Measurements from ENCODE around the gene RELN.

RELN gene

GRCh38 chr7:103637094-103637493 lies 352.4 kb downstream of the RELN start:
- in situ Hi-C loops (cut with HindIII; ENCODE audit: low sequenced_read_pairs): no loop called here
- H3K4me3 ChIP-seq (ENCODE audit: low read depth, low read length): no peak overlapping the region
- no peak for TF ChIP-seq CTCF (IDR thresholded peaks at IDR 0.05; ENCODE audit: low read depth, low read length)
- DNase-seq (ENCODE audit: low read depth, low spot score): peak; percentile 87

- peak; percentile 35 for DNase-seq (ENCODE audit: low read depth, low spot score)
- TF ChIP-seq CTCF (IDR thresholded peaks at IDR 0.05; ENCODE audit: low read depth, low read length): no peak
- H3K4me3 ChIP-seq (ENCODE audit: low read depth, low read length): no peak overlapping the region
- in situ Hi-C loops (cut with HindIII; ENCODE audit: low sequenced_read_pairs): no loop called here
Measured at GRCh38 chr7:103636153-103636552, 353.3 kb downstream of the RELN start.

- DNase-seq (ENCODE audit: low read depth, low spot score): peak; percentile 30
- in situ Hi-C loops (cut with HindIII; ENCODE audit: low sequenced_read_pairs): no loop called here
- H3K4me3 ChIP-seq (ENCODE audit: low read depth, low read length): no peak overlapping the region
- TF ChIP-seq CTCF (IDR thresholded peaks at IDR 0.05; ENCODE audit: low read depth, low read length): no peak
Measured at GRCh38 chr7:103632972-103633371, 356.5 kb downstream of the RELN start.

GRCh38 chr7:103632005-103632639 lies 357.3 kb downstream of the RELN start:
- TF ChIP-seq CTCF (IDR thresholded peaks at IDR 0.05; ENCODE audit: low read depth, low read length): no peak
- in situ Hi-C loops (cut with HindIII; ENCODE audit: low sequenced_read_pairs): no loop called here
- DNase-seq (ENCODE audit: low read depth, low spot score): no peak
- H3K4me3 ChIP-seq (ENCODE audit: low read depth, low read length): no peak overlapping the region

- no peak for DNase-seq (ENCODE audit: low read depth, low spot score)
- H3K4me3 ChIP-seq (ENCODE audit: low read depth, low read length): no peak overlapping the region
- no peak for TF ChIP-seq CTCF (IDR thresholded peaks at IDR 0.05; ENCODE audit: low read depth, low read length)
- in situ Hi-C loops (cut with HindIII; ENCODE audit: low sequenced_read_pairs): no loop called here
Measured at GRCh38 chr7:103630318-103630717, 359.1 kb downstream of the RELN start.

GRCh38 chr7:103628742-103629141 lies 360.7 kb downstream of the RELN start:
- in situ Hi-C loops (cut with HindIII; ENCODE audit: low sequenced_read_pairs): no loop called here
- H3K4me3 ChIP-seq (ENCODE audit: low read depth, low read length): no peak overlapping the region
- TF ChIP-seq CTCF (IDR thresholded peaks at IDR 0.05; ENCODE audit: low read depth, low read length): no peak
- no peak for DNase-seq (ENCODE audit: low read depth, low spot score)

Measured in astrocyte of the spinal cord (primary cell).